Caco-2 (cell line): ENCODE results near the gene MTHFSD. TPM values are rescaled to one million over a fixed set of nuclear protein-coding genes. Genes with fewer than 3 reads are reported as not detected.

Experiments
- BruUV-seq: library from RNA; stranded (reverse); fragments of 400-500 nt; replicated peaks from 2 replicates; lab custom pipeline; 2021; lab: Mats Ljungman, UMichigan
- CTCF ChIA-PET: fragments of 300-600 bp; sonication (Branson Sonifier 250); formaldehyde crosslinking; loops from one replicate; lab custom pipeline; 2022; ENCODE audit warnings: antibody characterized with exemption; lab: Charles Lee
- POLR2A ChIA-PET: fragments of 300-600 bp; sonication (Branson Sonifier 250); formaldehyde crosslinking; loops from one replicate; lab custom pipeline; 2022; ENCODE audit warnings: antibody characterized with exemption; lab: Charles Lee
- DNase-seq, 2 experiments: peaks; one replicate each; pipeline versions ENCODE4 v3.0.0 to v3.0.0-alpha.2; 2020 to 2022
- H3K27me3 ChIP-seq: replicated peaks from 2 replicates; pipeline ENCODE4 v1.6.0; 2011; ENCODE audit warnings: low read length; ENCODE audit not compliant: control insufficient read depth, insufficient read depth
- H3K36me3 ChIP-seq: 2 replicates; pipeline ENCODE4 v1.5.1; 2011; ENCODE audit warnings: low read length; ENCODE audit not compliant: control insufficient read depth, insufficient read depth
- H3K4me1 ChIP-seq: fragments of 250-450 bp; sonication (Bioruptor Pico); 2 replicates; pipeline ENCODE4 v1.5.1; 2020; ENCODE audit warnings: mild to moderate bottlenecking
- H3K4me3 ChIP-seq: 2 replicates; pipeline ENCODE4 v1.5.1; 2011; ENCODE audit warnings: low read depth, mild to moderate bottlenecking, control low read depth, low read length
- H3K9me3 ChIP-seq: fragments of 250-450 bp; sonication (Bioruptor Pico); 2 replicates; pipeline ENCODE4 v1.5.1; 2020; ENCODE audit warnings: mild to moderate bottlenecking, moderate library complexity
- H3K27ac Mint-ChIP-seq: one replicate; pipeline ENCODE4 v1.8.0; 2022; ENCODE audit warnings: mixed read lengths; ENCODE audit not compliant: unreplicated experiment
- H3K27me3 Mint-ChIP-seq: one replicate; pipeline ENCODE4 v1.8.0; 2022; ENCODE audit warnings: mixed read lengths; ENCODE audit not compliant: insufficient read depth, unreplicated experiment
- H3K36me3 Mint-ChIP-seq: one replicate; pipeline ENCODE4 v1.8.0; 2022; ENCODE audit warnings: mild to moderate bottlenecking, mixed read lengths; ENCODE audit not compliant: insufficient read depth, unreplicated experiment
- H3K4me1 Mint-ChIP-seq: one replicate; pipeline ENCODE4 v1.8.0; 2022; ENCODE audit warnings: low read depth, mixed read lengths; ENCODE audit not compliant: unreplicated experiment
- H3K4me3 Mint-ChIP-seq: one replicate; pipeline ENCODE4 v1.8.0; 2022; ENCODE audit warnings: mild to moderate bottlenecking, moderate library complexity, mixed read lengths; ENCODE audit not compliant: unreplicated experiment
- H3K9me3 Mint-ChIP-seq: one replicate; pipeline ENCODE4 v1.8.0; 2022; ENCODE audit warnings: mixed read lengths; ENCODE audit not compliant: unreplicated experiment
- intact Hi-C: fragments of 100-400 bp; cut with micrococcal nuclease; formaldehyde crosslinking; loops from one replicate; pipeline ENCODE4 v1.10.0; 2022; ENCODE audit not compliant: unreplicated experiment
- total RNA-seq: library from RNA; stranded (reverse); gene quantifications from 2 replicates; pipeline ENCODE4 v1.2.3, GENCODE V29; 2022
- TF ChIP-seq, protein P1 (sequence below), 2 experiments: fragments of 200-600 bp in 1 of 2; IDR thresholded peaks; 1 replicate in 1 of 2; 2 replicates in 1 of 2; pipeline versions ENCODE4 v1.5.1 to v1.8.0; 2011 to 2022; ENCODE audit warnings: antibody characterized with exemption in 1 of 2, control low read depth in 1 of 2, inconsistent platforms in 1 of 2, low read depth in 1 of 2, low read length in 1 of 2, mild to moderate bottlenecking in 1 of 2, moderate library complexity in 1 of 2; ENCODE audit not compliant: insufficient read depth in 1 of 2, severe bottlenecking in 1 of 2, unreplicated experiment in 1 of 2

Gene MTHFSD
- total RNA-seq, 1 experiment from 2014 or later = 33.0 TPM

DNA sequence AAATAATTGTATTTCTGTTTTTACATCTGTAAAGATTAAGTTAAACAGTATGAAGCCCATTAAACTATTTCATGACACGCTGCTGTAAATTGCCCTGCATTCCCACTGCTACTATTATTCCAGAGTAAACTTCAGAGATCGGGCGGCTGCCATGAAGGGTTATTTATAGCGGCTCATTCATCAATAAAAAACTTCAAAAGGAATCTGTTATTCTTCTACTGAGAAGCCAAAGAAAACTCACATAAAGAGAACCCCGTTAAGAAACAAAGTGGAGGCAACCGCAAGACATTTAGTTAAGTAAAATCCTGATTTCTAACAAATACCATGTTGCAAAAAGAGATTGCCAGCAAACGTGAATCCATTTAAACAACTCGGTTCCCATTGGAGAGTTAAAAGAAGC lies 39.7 kb upstream of the MTHFSD start:
- H3K27me3 ChIP-seq = no peaks in the 10 kb centered on the region; the same call in 1 of the 2 replicates
- no peaks in the 10 kb centered on the region for H3K9me3 ChIP-seq
- POLR2A ChIA-PET = interaction anchor here (0.5 kb wide), 1 partner anchor 570 kb away, joined by 3 read pairs; no protein-coding TSS in a partner anchor
- no peak for DNase-seq
- H3K4me1 ChIP-seq = no peaks in the 10 kb centered on the region
- CTCF ChIA-PET = no interaction called here
- TF ChIP-seq, protein P1, sequence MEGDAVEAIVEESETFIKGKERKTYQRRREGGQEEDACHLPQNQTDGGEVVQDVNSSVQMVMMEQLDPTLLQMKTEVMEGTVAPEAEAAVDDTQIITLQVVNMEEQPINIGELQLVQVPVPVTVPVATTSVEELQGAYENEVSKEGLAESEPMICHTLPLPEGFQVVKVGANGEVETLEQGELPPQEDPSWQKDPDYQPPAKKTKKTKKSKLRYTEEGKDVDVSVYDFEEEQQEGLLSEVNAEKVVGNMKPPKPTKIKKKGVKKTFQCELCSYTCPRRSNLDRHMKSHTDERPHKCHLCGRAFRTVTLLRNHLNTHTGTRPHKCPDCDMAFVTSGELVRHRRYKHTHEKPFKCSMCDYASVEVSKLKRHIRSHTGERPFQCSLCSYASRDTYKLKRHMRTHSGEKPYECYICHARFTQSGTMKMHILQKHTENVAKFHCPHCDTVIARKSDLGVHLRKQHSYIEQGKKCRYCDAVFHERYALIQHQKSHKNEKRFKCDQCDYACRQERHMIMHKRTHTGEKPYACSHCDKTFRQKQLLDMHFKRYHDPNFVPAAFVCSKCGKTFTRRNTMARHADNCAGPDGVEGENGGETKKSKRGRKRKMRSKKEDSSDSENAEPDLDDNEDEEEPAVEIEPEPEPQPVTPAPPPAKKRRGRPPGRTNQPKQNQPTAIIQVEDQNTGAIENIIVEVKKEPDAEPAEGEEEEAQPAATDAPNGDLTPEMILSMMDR (IDR thresholded peaks at IDR 0.05; ENCODE audit: insufficient read depth in 1 of 2, low read depth in 1 of 2, low read length in 1 of 2, severe bottlenecking in 1 of 2, unreplicated experiment in 1 of 2) = no peak
- Mint-ChIP-seq H3K36me3 (no peaks in the 10 kb centered on the region), H3K27ac (no peak overlapping the region), H3K4me3 (no peak overlapping the region), H3K9me3 (no peaks in the 10 kb centered on the region), H3K4me1 (no peaks in the 10 kb centered on the region), H3K27me3 (peaks cover 23% of the 10 kb centered on the region)
- no TSS peak for BruUV-seq
- intact Hi-C loops = no loop called here
- no peak overlapping the region for H3K4me3 ChIP-seq
- no peaks in the 10 kb centered on the region for H3K36me3 ChIP-seq

DNA sequence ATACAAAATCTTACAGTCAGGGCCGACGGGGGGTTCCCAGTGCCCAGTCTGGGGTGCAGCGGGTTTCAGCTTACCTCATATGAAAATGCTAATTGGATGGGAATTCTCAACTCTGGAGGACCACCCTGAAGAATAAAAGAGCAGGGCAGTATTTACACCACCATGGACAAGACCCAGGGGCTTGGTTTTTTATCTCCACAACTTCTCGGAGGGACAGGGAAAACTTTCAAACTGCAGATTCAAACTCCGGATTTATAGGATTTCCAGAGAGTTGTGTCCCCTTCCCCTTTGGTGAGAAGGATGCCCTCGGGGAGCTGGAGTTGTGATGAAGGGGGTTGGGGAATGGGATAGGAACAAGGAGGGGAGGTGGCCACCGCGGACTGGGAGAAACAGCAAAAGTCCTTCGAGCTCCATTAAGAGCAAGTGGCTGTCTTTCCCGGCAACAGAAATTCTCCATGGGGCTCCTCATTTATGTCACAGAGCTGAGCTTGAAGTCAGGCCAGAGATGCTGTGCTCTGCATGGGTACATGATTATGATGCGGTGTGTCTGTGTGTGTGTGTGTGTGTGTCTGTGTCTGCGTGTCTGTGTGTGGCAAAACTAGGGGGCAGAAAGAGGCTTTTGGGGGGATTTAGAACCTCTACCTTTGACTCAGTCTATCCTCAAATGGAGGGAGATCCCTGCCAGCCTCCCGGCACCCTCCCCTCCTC lies 39.0 kb upstream of the MTHFSD start:
- Histone ChIP-seq H3K4me1 (no peaks in the 10 kb centered on the region), H3K4me3 (no peak overlapping the region), H3K36me3 (no peaks in the 10 kb centered on the region), H3K27me3 (no peaks in the 10 kb centered on the region; the same call in 1 of the 2 replicates), H3K9me3 (no peaks in the 10 kb centered on the region)
- peaks cover 20% of the 10 kb centered on the region for H3K27me3 Mint-ChIP-seq
- no peaks in the 10 kb centered on the region for H3K9me3 Mint-ChIP-seq
- TF ChIP-seq, protein P1 (IDR thresholded peaks at IDR 0.05; ENCODE audit: insufficient read depth in 1 of 2, low read depth in 1 of 2, low read length in 1 of 2, severe bottlenecking in 1 of 2, unreplicated experiment in 1 of 2) = no peak
- no peak overlapping the region for H3K27ac Mint-ChIP-seq
- no TSS peak for BruUV-seq
- ChIA-PET CTCF (no interaction called here), POLR2A (interaction anchor here (0.5 kb wide), 1 partner anchor 571 kb away, joined by 3 read pairs; no protein-coding TSS in a partner anchor)
- DNase-seq = no peak
- no peak overlapping the region for H3K4me3 Mint-ChIP-seq
- no peaks in the 10 kb centered on the region for H3K36me3 Mint-ChIP-seq
- intact Hi-C loops = no loop called here
- H3K4me1 Mint-ChIP-seq = no peaks in the 10 kb centered on the region

DNA sequence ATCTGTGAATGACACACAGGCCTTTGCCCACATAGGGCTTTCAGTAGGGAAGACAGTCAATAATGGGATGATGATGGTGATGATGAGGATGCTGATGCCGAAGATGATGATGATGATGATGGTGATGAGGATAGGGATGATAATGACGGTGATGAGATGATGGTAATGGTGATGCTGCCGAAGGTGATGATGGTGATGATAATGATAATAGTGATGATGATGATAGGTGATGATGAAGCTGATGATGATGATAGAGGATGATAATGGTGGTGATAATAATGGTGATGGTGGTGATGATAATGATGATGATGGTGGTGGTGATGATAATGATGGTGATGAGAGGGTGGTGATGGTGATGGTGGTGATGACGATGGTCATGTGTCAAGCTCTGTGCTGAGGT lies 36.2 kb upstream of the MTHFSD start:
- no peaks in the 10 kb centered on the region for H3K36me3 Mint-ChIP-seq
- H3K4me1 Mint-ChIP-seq = no peaks in the 10 kb centered on the region
- TF ChIP-seq, protein P1 (IDR thresholded peaks at IDR 0.05; ENCODE audit: insufficient read depth in 1 of 2, low read depth in 1 of 2, low read length in 1 of 2, severe bottlenecking in 1 of 2, unreplicated experiment in 1 of 2) = no peak
- H3K4me3 ChIP-seq = no peak overlapping the region
- POLR2A ChIA-PET = no interaction called here
- H3K4me1 ChIP-seq = no peaks in the 10 kb centered on the region
- H3K4me3 Mint-ChIP-seq = no peak overlapping the region
- BruUV-seq = no TSS peak
- no peaks in the 10 kb centered on the region for H3K9me3 ChIP-seq
- H3K27ac Mint-ChIP-seq = no peak overlapping the region
- H3K9me3 Mint-ChIP-seq = no peaks in the 10 kb centered on the region
- H3K27me3 Mint-ChIP-seq = peaks cover 14% of the 10 kb centered on the region
- H3K36me3 ChIP-seq = no peaks in the 10 kb centered on the region
- DNase-seq = no peak
- CTCF ChIA-PET = no interaction called here
- no peaks in the 10 kb centered on the region for H3K27me3 ChIP-seq
- intact Hi-C loops = no loop called here
